NCI-H1930 (cell line): ENCODE measurements around the gene IQSEC3.
"Not testable (repeated sequence)": the region's sequence is repeated elsewhere in the genome, so short reads cannot be mapped to it uniquely, and the experiment has no call there.

Source experiments
- DNase-seq, 2 experiments: peaks; one replicate each; lab custom pipeline; 2025; lab: John Stamatoyannopoulos, UW

The IQSEC3 gene

GRCh38 chr12:52902-53734, 13.4 kb upstream of the IQSEC3 start:
- DNase-seq, result not testable (repeated sequence)

- no peak for DNase-seq
Measured at GRCh38 chr12:53735-54730, 12.5 kb upstream of the IQSEC3 start.

- DNase-seq, result no peak
Measured at GRCh38 chr12:54750-55535, 11.6 kb upstream of the IQSEC3 start.

GRCh38 chr12:56683-57346, 9.8 kb upstream of the IQSEC3 start:
- no peak for DNase-seq

- no peak for DNase-seq
Measured at GRCh38 chr12:57539-57938, 9.0 kb upstream of the IQSEC3 start.

GRCh38 chr12:58832-59231, 7.7 kb upstream of the IQSEC3 start:
- no peak for DNase-seq

GRCh38 chr12:61845-62244, 4.7 kb upstream of the IQSEC3 start:
- DNase-seq, result not testable (repeated sequence)

- DNase-seq, result not testable (repeated sequence)
Measured at GRCh38 chr12:65491-66063, 990 bp upstream of the IQSEC3 start.

GRCh38 chr12:66782-67504, 376 bp downstream of the IQSEC3 start:
- DNase-seq, result not testable (repeated sequence)

GRCh38 chr12:69677-70076, 3.1 kb downstream of the IQSEC3 start:
- DNase-seq, result not testable (repeated sequence)

GRCh38 chr12:70541-70940, 4.0 kb downstream of the IQSEC3 start:
- DNase-seq, result not testable (repeated sequence)

- DNase-seq, result not testable (repeated sequence)
Measured at GRCh38 chr12:72018-72417, 5.5 kb downstream of the IQSEC3 start.

- not testable (repeated sequence) for DNase-seq
Measured at GRCh38 chr12:74420-75190, 8.0 kb downstream of the IQSEC3 start.

- DNase-seq, result not testable (repeated sequence)
Measured at GRCh38 chr12:75541-75940, 9.0 kb downstream of the IQSEC3 start.

GRCh38 chr12:76102-76501, 9.5 kb downstream of the IQSEC3 start:
- DNase-seq, result not testable (repeated sequence)

- not testable (repeated sequence) for DNase-seq
Measured at GRCh38 chr12:76551-76950, 10.0 kb downstream of the IQSEC3 start.

GRCh38 chr12:77101-77719, 10.6 kb downstream of the IQSEC3 start:
- DNase-seq, result not testable (repeated sequence)

- not testable (repeated sequence) for DNase-seq
Measured at GRCh38 chr12:77769-78383, 11.3 kb downstream of the IQSEC3 start.
